Thyroid gland (tissue), 4 donors: ENCODE data around the gene NTN1. TPM values are rescaled to one million over a fixed set of nuclear protein-coding genes. Genes with fewer than 3 reads are reported as not detected.

Experiments
- DNase-seq, 2 donors: peaks; one replicate each; pipeline ENCODE4 v3.0.0-alpha.2; 2019
- H3K27ac ChIP-seq, 3 donors: fragments of 200-600 bp; sonication (generic); 1 replicate in 2 of 3; 2 replicates in 1 of 3; pipeline ENCODE4 v1.5.1; 2016 to 2019; ENCODE audit warnings: mild to moderate bottlenecking in 1 of 3, moderate library complexity in 1 of 3
- H3K27me3 ChIP-seq: fragments of 200-600 bp; sonication (generic); one replicate; pipeline ENCODE4 v1.5.1; 2019
- H3K36me3 ChIP-seq, 2 donors: fragments of 200-600 bp; sonication (generic); one replicate each; pipeline ENCODE4 v1.5.1; 2016 to 2019
- H3K4me1 ChIP-seq, 2 donors: fragments of 200-600 bp; sonication (generic); one replicate each; pipeline ENCODE4 v1.5.1; 2017 to 2019
- H3K4me3 ChIP-seq, 3 donors: fragments of 200-600 bp; sonication (generic); replicated peaks in 1 of 3; 1 replicate in 2 of 3; 2 replicates in 1 of 3; pipeline ENCODE4 v1.5.1; 2016; ENCODE audit warnings: mild to moderate bottlenecking in 1 of 3
- H3K9me3 ChIP-seq: fragments of 200-600 bp; sonication (generic); one replicate; pipeline ENCODE4 v1.5.1; 2017
- CTCF ChIP-seq, 6 experiments: fragments of 200-600 bp in 3 of 6; fragments of 450-650 bp in 3 of 6; sonication (generic) in 3 of 6; IDR thresholded peaks; one replicate each; pipeline ENCODE4 v1.5.1; 2016 to 2019; ENCODE audit warnings: antibody characterized with exemption in 6 of 6, mild to moderate bottlenecking in 2 of 6, inconsistent platforms in 1 of 6, moderate library complexity in 1 of 6
- POLR2A ChIP-seq, 2 donors: fragments of 450-650 bp; IDR thresholded peaks; one replicate each; pipeline ENCODE4 v1.6.1; 2017; ENCODE audit warnings: antibody characterized with exemption in 2 of 2, mild to moderate bottlenecking in 2 of 2, moderate library complexity in 1 of 2
- WGBS, 2 donors: methylation state at CpG; one replicate each; pipeline ENCODE4 v1.1.5; 2017; 5-methylcytosine and 5-hydroxymethylcytosine counted together
- intact Hi-C: fragments of 100-400 bp; cut with DNase I; formaldehyde crosslinking; loops from one replicate; pipeline ENCODE4 v1.15.1; 2023
- total RNA-seq, 4 donors: library from RNA; depleted of rRNA; stranded (reverse); fragments of >200 nt; gene quantifications; one replicate each; pipeline ENCODE4 v1.2.3, GENCODE V29; 2016

The NTN1 gene
- total RNA-seq, 4 donors from 2014 or later = 4.1 to 9.2 (median 7.1) TPM

GRCh38 chr17:9166788-9167187 lies 145.5 kb downstream of the NTN1 start:
- Histone ChIP-seq H3K27ac (no peak overlapping the region), H3K4me3 (no peak overlapping the region), H3K4me1 (no peaks in the 10 kb centered on the region), H3K36me3 (no peaks in the 10 kb centered on the region), H3K9me3 (no peaks in the 10 kb centered on the region), H3K27me3 (no peaks in the 10 kb centered on the region)
- 94 to 96% methylated on average over 9 of the region's 9 CpGs for WGBS, 2 donors
- intact Hi-C loops = no loop called here
- no peak for DNase-seq
- TF ChIP-seq CTCF (IDR thresholded peaks at IDR 0.05) (no peak), POLR2A (IDR thresholded peaks at IDR 0.05) (no peak)

- Histone ChIP-seq H3K27ac (no peak overlapping the region), H3K36me3 (no peaks in the 10 kb centered on the region), H3K9me3 (no peaks in the 10 kb centered on the region), H3K4me3 (no peak overlapping the region), H3K27me3 (no peaks in the 10 kb centered on the region), H3K4me1 (no peaks in the 10 kb centered on the region)
- no peak for TF ChIP-seq POLR2A (IDR thresholded peaks at IDR 0.05)
- TF ChIP-seq CTCF (IDR thresholded peaks at IDR 0.05) = no peak
- intact Hi-C loops = no loop called here
- WGBS, 2 donors = 73 to 86% methylated on average over 6 of the region's 6 CpGs
- no peak for DNase-seq
Observed at GRCh38 chr17:9167379-9167778, 146.1 kb downstream of the NTN1 start.

GRCh38 chr17:9169116-9169515 lies 147.8 kb downstream of the NTN1 start:
- intact Hi-C loops = no loop called here
- WGBS, 2 donors = 79 to 87% methylated on average over 3 of the region's 3 CpGs
- no peaks in the 10 kb centered on the region for H3K36me3 ChIP-seq
- TF ChIP-seq POLR2A (IDR thresholded peaks at IDR 0.05) = no peak
- no peak for TF ChIP-seq CTCF (IDR thresholded peaks at IDR 0.05)
- H3K27ac ChIP-seq = no peak overlapping the region
- no peaks in the 10 kb centered on the region for H3K27me3 ChIP-seq
- H3K9me3 ChIP-seq = no peaks in the 10 kb centered on the region
- H3K4me1 ChIP-seq = no peaks in the 10 kb centered on the region
- no peak for DNase-seq
- no peak overlapping the region for H3K4me3 ChIP-seq

GRCh38 chr17:9170336-9170735 lies 149.0 kb downstream of the NTN1 start:
- Histone ChIP-seq H3K9me3 (no peaks in the 10 kb centered on the region), H3K27ac (no peak overlapping the region), H3K36me3 (no peaks in the 10 kb centered on the region), H3K27me3 (no peaks in the 10 kb centered on the region), H3K4me3 (no peak overlapping the region), H3K4me1 (peaks cover 0 to 7% of the 10 kb centered on the region in 2 donors)
- DNase-seq = no peak
- TF ChIP-seq CTCF (IDR thresholded peaks at IDR 0.05) = no peak
- TF ChIP-seq POLR2A (IDR thresholded peaks at IDR 0.05) = no peak
- intact Hi-C loops = no loop called here
- WGBS, 2 donors = 77 to 79% methylated on average over 2 to 4 of the region's 4 CpGs

- H3K4me3 ChIP-seq = no peak overlapping the region
- no peaks in the 10 kb centered on the region for H3K36me3 ChIP-seq
- no peak for TF ChIP-seq CTCF (IDR thresholded peaks at IDR 0.05)
- WGBS, 2 donors = 77% methylated on average over 6 of the region's 6 CpGs
- peaks cover 0 to 7% of the 10 kb centered on the region in 2 donors for H3K4me1 ChIP-seq
- H3K27me3 ChIP-seq = no peaks in the 10 kb centered on the region
- intact Hi-C loops = no loop called here
- no peak for DNase-seq
- H3K9me3 ChIP-seq = no peaks in the 10 kb centered on the region
- H3K27ac ChIP-seq = no peak overlapping the region
Observed at GRCh38 chr17:9170853-9171252, 149.5 kb downstream of the NTN1 start.
